GM19463 (cell line): Measurements from ENCODE around the gene PPP1R14D.

Source experiments
- ATAC-seq: cut with Tn5 transposase; IDR thresholded peaks from one replicate; pipeline ENCODE4 v1.9.1; 2021; ENCODE audit warnings: mild to moderate bottlenecking, moderate library complexity; ENCODE audit not compliant: unreplicated experiment

PPP1R14D gene

GRCh38 chr15:40823572-40824343, 4.8 kb downstream of the PPP1R14D start:
- no peak for ATAC-seq

- ATAC-seq, result no peak
Observed at GRCh38 chr15:40821195-40821594, 7.3 kb downstream of the PPP1R14D start.

- no peak for ATAC-seq
Observed at GRCh38 chr15:40819048-40819447, 9.5 kb downstream of the PPP1R14D start.

- ATAC-seq, result no peak
Observed at GRCh38 chr15:40815042-40815698, 13.3 kb downstream of the PPP1R14D start.

- no peak for ATAC-seq
Observed at GRCh38 chr15:40812721-40813425, 15.6 kb downstream of the PPP1R14D start.

- no peak for ATAC-seq
Observed at GRCh38 chr15:40808861-40809450, 19.6 kb downstream of the PPP1R14D start.

GRCh38 chr15:40807888-40808461, 20.5 kb downstream of the PPP1R14D start:
- ATAC-seq, result no peak

GRCh38 chr15:40807028-40807887, 21.2 kb downstream of the PPP1R14D start, which contains the start of the genes DNAJC17 and ZFYVE19:
TSS of gene DNAJC17 (minus strand) at chr15:40807473. CDS start at chr15:40807446, 27 bp downstream.
TSS of gene ZFYVE19 (plus strand) at chr15:40807089. CDS start at chr15:40807590, 501 bp downstream.
- peak; percentile 94 for ATAC-seq

GRCh38 chr15:40806672-40807027, 21.9 kb downstream of the PPP1R14D start:
- no peak for ATAC-seq

GRCh38 chr15:40803688-40804087, 24.8 kb downstream of the PPP1R14D start:
- ATAC-seq, result no peak

GRCh38 chr15:40803076-40803475, 25.4 kb downstream of the PPP1R14D start:
- no peak for ATAC-seq

GRCh38 chr15:40799523-40799922, 29.0 kb downstream of the PPP1R14D start:
- ATAC-seq, result no peak

GRCh38 chr15:40796512-40796911, 32.0 kb downstream of the PPP1R14D start:
- no peak for ATAC-seq

GRCh38 chr15:40796041-40796440, 32.5 kb downstream of the PPP1R14D start:
- no peak for ATAC-seq

GRCh38 chr15:40793216-40793989, 35.1 kb downstream of the PPP1R14D start:
- no peak for ATAC-seq

GRCh38 chr15:40792394-40792793, 36.1 kb downstream of the PPP1R14D start:
- no peak for ATAC-seq

GRCh38 chr15:40790718-40791117, 37.8 kb downstream of the PPP1R14D start:
- ATAC-seq, result no peak

GRCh38 chr15:40789999-40790398, 38.5 kb downstream of the PPP1R14D start:
- ATAC-seq, result no peak

- no peak for ATAC-seq
Observed at GRCh38 chr15:40789119-40789518, 39.4 kb downstream of the PPP1R14D start.
